GM23338 (cell line): ENCODE results near the gene HSPG2.

Experiments
- CREB1 ChIP-seq: fragments of 250-450 bp; sonication (Bioruptor Pico); IDR thresholded peaks from 2 replicates; pipeline ENCODE4 v1.5.0; 2020; ENCODE audit warnings: low read depth, mild to moderate bottlenecking, moderate library complexity
- EZH2 ChIP-seq: fragments of 200-600 bp; sonication (generic); IDR thresholded peaks from one replicate; pipeline ENCODE4 v1.8.0; 2017; ENCODE audit warnings: antibody characterized with exemption, mild to moderate bottlenecking, low read depth; ENCODE audit not compliant: unreplicated experiment
- EZH2phosphoT487 ChIP-seq: fragments of 200-600 bp; sonication (generic); IDR thresholded peaks from one replicate; pipeline ENCODE4 v1.8.1; 2018; ENCODE audit warnings: antibody characterized with exemption; ENCODE audit not compliant: unreplicated experiment
- JUNB ChIP-seq: IDR thresholded peaks from one replicate; pipeline ENCODE4 v1.6.1; 2016; ENCODE audit warnings: antibody characterized with exemption; ENCODE audit not compliant: unreplicated experiment
- NANOG ChIP-seq: IDR thresholded peaks from 2 replicates; pipeline ENCODE4 v1.6.1; 2016; ENCODE audit warnings: antibody characterized with exemption, borderline replicate concordance
- POLR2AphosphoS5 ChIP-seq: IDR thresholded peaks from 2 replicates; pipeline ENCODE4 v1.6.1; 2016; ENCODE audit warnings: antibody characterized with exemption, low read depth
- ZNF331 ChIP-seq: fragments of 250-450 bp; sonication (Bioruptor Pico); IDR thresholded peaks from 2 replicates; pipeline ENCODE4 v1.5.0; 2020; ENCODE audit warnings: low read depth, mild to moderate bottlenecking, moderate library complexity
- TF ChIP-seq, protein P1 (sequence below), 2 experiments: fragments of 200-600 bp in 1 of 2; sonication (generic) in 1 of 2; conservative IDR thresholded peaks; 2 replicates each; pipeline versions ENCODE4 v1.5.1 to v1.6.1; 2016 to 2017; ENCODE audit warnings: antibody characterized with exemption in 2 of 2, low read depth in 2 of 2, mild to moderate bottlenecking in 2 of 2, moderate library complexity in 1 of 2
- TF ChIP-seq, protein P2 (sequence below): IDR thresholded peaks from one replicate; pipeline ENCODE4 v1.6.1; 2018; ENCODE audit warnings: antibody characterized with exemption; ENCODE audit not compliant: unreplicated experiment
- TF ChIP-seq, protein P3 (sequence below): IDR thresholded peaks from 2 replicates; pipeline ENCODE4 v1.6.1; 2016; ENCODE audit warnings: antibody characterized with exemption

DNA sequence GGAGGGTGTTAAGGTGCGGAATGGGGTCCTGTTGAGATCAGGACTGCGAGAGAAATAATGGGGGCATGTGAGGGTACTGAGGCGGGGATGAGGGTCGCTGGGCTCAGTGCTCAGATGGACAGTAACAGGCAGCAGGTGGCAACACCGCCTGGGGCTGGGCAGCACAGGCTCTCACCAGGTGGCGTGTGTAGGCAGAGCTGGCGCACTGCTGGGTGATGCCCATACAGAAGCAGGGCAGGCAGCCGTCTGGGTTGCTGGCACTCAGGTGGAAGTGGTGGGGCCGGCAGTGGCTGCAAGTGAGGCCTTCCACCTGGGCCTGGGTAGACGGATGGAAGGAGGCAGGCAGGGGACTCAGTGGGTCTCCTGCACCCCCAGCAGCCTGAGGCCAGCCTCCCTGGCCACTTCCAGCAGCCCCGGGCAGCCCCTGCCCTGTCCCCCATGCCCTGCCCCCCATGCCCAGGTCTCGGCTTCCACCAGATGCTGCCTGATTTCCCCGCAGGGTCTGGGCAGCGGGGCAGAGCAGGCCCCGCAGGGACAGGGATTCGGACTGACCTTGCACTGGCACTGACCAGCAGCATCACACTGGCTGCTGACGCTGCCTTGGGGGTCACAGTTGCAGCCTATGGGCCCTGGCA is 64.5 kb downstream of the HSPG2 start:
- TF ChIP-seq, protein P1, sequence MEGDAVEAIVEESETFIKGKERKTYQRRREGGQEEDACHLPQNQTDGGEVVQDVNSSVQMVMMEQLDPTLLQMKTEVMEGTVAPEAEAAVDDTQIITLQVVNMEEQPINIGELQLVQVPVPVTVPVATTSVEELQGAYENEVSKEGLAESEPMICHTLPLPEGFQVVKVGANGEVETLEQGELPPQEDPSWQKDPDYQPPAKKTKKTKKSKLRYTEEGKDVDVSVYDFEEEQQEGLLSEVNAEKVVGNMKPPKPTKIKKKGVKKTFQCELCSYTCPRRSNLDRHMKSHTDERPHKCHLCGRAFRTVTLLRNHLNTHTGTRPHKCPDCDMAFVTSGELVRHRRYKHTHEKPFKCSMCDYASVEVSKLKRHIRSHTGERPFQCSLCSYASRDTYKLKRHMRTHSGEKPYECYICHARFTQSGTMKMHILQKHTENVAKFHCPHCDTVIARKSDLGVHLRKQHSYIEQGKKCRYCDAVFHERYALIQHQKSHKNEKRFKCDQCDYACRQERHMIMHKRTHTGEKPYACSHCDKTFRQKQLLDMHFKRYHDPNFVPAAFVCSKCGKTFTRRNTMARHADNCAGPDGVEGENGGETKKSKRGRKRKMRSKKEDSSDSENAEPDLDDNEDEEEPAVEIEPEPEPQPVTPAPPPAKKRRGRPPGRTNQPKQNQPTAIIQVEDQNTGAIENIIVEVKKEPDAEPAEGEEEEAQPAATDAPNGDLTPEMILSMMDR (conservative IDR thresholded peaks at IDR 0.05; ENCODE audit: low read depth in 2 of 2): no peak
- TF ChIP-seq POLR2AphosphoS5 (no peak), EZH2phosphoT487 (no peak), JUNB (no peak), EZH2 (no peak), CREB1 (CRISPR knock-in tag) (no peak), NANOG (no peak), ZNF331 (CRISPR knock-in tag) (no peak)
- TF ChIP-seq, protein P2, sequence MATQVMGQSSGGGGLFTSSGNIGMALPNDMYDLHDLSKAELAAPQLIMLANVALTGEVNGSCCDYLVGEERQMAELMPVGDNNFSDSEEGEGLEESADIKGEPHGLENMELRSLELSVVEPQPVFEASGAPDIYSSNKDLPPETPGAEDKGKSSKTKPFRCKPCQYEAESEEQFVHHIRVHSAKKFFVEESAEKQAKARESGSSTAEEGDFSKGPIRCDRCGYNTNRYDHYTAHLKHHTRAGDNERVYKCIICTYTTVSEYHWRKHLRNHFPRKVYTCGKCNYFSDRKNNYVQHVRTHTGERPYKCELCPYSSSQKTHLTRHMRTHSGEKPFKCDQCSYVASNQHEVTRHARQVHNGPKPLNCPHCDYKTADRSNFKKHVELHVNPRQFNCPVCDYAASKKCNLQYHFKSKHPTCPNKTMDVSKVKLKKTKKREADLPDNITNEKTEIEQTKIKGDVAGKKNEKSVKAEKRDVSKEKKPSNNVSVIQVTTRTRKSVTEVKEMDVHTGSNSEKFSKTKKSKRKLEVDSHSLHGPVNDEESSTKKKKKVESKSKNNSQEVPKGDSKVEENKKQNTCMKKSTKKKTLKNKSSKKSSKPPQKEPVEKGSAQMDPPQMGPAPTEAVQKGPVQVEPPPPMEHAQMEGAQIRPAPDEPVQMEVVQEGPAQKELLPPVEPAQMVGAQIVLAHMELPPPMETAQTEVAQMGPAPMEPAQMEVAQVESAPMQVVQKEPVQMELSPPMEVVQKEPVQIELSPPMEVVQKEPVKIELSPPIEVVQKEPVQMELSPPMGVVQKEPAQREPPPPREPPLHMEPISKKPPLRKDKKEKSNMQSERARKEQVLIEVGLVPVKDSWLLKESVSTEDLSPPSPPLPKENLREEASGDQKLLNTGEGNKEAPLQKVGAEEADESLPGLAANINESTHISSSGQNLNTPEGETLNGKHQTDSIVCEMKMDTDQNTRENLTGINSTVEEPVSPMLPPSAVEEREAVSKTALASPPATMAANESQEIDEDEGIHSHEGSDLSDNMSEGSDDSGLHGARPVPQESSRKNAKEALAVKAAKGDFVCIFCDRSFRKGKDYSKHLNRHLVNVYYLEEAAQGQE: no peak
- TF ChIP-seq, protein P3, sequence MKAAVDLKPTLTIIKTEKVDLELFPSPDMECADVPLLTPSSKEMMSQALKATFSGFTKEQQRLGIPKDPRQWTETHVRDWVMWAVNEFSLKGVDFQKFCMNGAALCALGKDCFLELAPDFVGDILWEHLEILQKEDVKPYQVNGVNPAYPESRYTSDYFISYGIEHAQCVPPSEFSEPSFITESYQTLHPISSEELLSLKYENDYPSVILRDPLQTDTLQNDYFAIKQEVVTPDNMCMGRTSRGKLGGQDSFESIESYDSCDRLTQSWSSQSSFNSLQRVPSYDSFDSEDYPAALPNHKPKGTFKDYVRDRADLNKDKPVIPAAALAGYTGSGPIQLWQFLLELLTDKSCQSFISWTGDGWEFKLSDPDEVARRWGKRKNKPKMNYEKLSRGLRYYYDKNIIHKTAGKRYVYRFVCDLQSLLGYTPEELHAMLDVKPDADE: no peak
